GM12878 (cell line): Measurements from ENCODE around the gene IL1RL2.

Source experiments
- CREB1 ChIP-seq: IDR thresholded peaks from 2 replicates; pipeline ENCODE4 v1.6.1; 2012; ENCODE audit warnings: low read depth, mild to moderate bottlenecking, inconsistent platforms
- NFIC ChIP-seq: IDR thresholded peaks from 2 replicates; pipeline ENCODE4 v1.6.1; 2012; ENCODE audit warnings: low read depth, mild to moderate bottlenecking, inconsistent platforms, low read length, moderate library complexity
- ZNF207 ChIP-seq: fragments of 450-650 bp; IDR thresholded peaks from 2 replicates; pipeline ENCODE4 v1.6.1; 2014; ENCODE audit warnings: antibody characterized with exemption, mild to moderate bottlenecking, borderline replicate concordance
- TF ChIP-seq, protein P1 (sequence below): IDR thresholded peaks from 2 replicates; pipeline ENCODE4 v1.6.1; 2012; ENCODE audit warnings: low read depth, low read length, improper control_type of control experiment

DNA sequence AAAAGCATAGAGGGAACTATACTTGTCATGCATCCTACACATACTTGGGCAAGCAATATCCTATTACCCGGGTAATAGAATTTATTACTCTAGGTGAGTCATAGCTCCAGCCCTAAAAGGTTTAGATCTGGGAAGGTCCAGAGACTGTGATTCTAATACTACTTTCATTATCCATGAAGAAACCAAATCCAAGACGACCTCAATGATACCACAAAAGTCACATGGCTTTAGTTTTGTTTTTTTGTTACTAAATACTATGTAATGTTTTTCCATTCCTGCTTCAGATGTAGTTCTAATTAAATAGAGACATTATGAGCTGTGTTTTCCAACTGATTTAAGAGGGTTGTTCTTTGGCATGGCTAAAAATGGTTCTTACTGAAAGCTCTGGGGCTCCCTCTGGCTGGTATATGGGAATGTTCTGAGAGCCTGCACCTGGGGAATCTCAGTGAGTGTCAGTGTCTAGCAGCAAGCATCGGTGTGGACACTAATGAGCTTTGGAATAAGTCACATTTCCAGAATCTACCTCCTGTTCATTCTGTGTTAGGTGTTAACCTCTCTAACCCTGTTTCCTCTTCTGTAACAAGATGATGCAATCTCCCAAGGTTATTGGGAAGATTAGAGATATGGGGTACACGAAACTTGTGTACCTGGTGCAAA lies 20.5 kb upstream of the IL1RL2 start:
- TF ChIP-seq ZNF207 (no peak), CREB1 (no peak), NFIC (no peak)
- TF ChIP-seq, protein P1, sequence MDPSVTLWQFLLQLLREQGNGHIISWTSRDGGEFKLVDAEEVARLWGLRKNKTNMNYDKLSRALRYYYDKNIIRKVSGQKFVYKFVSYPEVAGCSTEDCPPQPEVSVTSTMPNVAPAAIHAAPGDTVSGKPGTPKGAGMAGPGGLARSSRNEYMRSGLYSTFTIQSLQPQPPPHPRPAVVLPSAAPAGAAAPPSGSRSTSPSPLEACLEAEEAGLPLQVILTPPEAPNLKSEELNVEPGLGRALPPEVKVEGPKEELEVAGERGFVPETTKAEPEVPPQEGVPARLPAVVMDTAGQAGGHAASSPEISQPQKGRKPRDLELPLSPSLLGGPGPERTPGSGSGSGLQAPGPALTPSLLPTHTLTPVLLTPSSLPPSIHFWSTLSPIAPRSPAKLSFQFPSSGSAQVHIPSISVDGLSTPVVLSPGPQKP, result no peak
